WTC11 (cell line): ENCODE measurements around the gene PDIA2. TPM values are rescaled to one million over a fixed set of nuclear protein-coding genes. Genes with fewer than 3 reads are reported as not detected.

Experiments used
- ATAC-seq: fragments of 200-7000 bp; cut with Tn5 transposase; 2 replicates; pipeline ENCODE4 v1.10.0; 2021; ENCODE audit warnings: mild to moderate bottlenecking, moderate library complexity
- CTCF ChIA-PET: fragments of 300-600 bp; sonication (Branson Sonifier 250); formaldehyde crosslinking; loops from one replicate; lab custom pipeline; 2021; ENCODE audit warnings: antibody characterized with exemption; lab: Charles Lee
- POLR2A ChIA-PET: fragments of 350-600 bp; sonication (Branson Sonifier 250); formaldehyde crosslinking; loops from one replicate; lab custom pipeline; 2021; ENCODE audit warnings: antibody characterized with exemption; lab: Charles Lee
- DNase-seq: peaks from one replicate; pipeline ENCODE4 v3.0.0; 2021; ENCODE audit warnings: low spot score
- H3K27ac Mint-ChIP-seq: 2 replicates; pipeline ENCODE4 v1.8.0; 2021; ENCODE audit warnings: mixed read lengths
- H3K27me3 Mint-ChIP-seq: 2 replicates; pipeline ENCODE4 v1.8.0; 2021; ENCODE audit warnings: low read depth, mild to moderate bottlenecking, moderate library complexity, mixed read lengths
- H3K36me3 Mint-ChIP-seq: 2 replicates; pipeline ENCODE4 v1.8.0; 2021; ENCODE audit warnings: mixed read lengths
- H3K4me1 Mint-ChIP-seq: 2 replicates; pipeline ENCODE4 v1.8.0; 2022; ENCODE audit warnings: mixed read lengths
- H3K4me3 Mint-ChIP-seq: 2 replicates; pipeline ENCODE4 v1.8.0; 2021; ENCODE audit warnings: mild to moderate bottlenecking, moderate library complexity, mixed read lengths
- H3K9me3 Mint-ChIP-seq: 2 replicates; pipeline ENCODE4 v1.8.0; 2021; ENCODE audit warnings: mixed read lengths
- AFF4 ChIP-seq: sonication (generic); formaldehyde crosslinking; IDR thresholded peaks from 2 replicates; pipeline ENCODE4 v1.8.1; 2023; ENCODE audit warnings: mild to moderate bottlenecking, missing genetic modification reagents, borderline replicate concordance
- ARID4B ChIP-seq: sonication (generic); formaldehyde crosslinking; IDR thresholded peaks from 2 replicates; pipeline ENCODE4 v1.8.0; 2023; ENCODE audit warnings: missing genetic modification reagents, mild to moderate bottlenecking, borderline replicate concordance
- CBFB ChIP-seq: sonication (generic); formaldehyde crosslinking; IDR thresholded peaks from 2 replicates; pipeline ENCODE4 v1.8.1; 2022; ENCODE audit warnings: mild to moderate bottlenecking, low read depth, missing genetic modification reagents
- CREB1 ChIP-seq: sonication (generic); formaldehyde crosslinking; IDR thresholded peaks from 2 replicates; pipeline ENCODE4 v1.8.0; 2023; ENCODE audit warnings: mild to moderate bottlenecking, missing genetic modification reagents
- EMX1 ChIP-seq: fragments of 250-450 bp; sonication (Bioruptor Pico); IDR thresholded peaks from 2 replicates; pipeline ENCODE4 v1.8.0; 2021; ENCODE audit warnings: mild to moderate bottlenecking
- FOXK1 ChIP-seq: sonication (generic); formaldehyde crosslinking; IDR thresholded peaks from 2 replicates; pipeline ENCODE4 v1.8.0; 2022; ENCODE audit warnings: mild to moderate bottlenecking, moderate library complexity, missing genetic modification reagents
- GTF2I ChIP-seq: fragments of 250-450 bp; sonication (Bioruptor Pico); conservative IDR thresholded peaks from 2 replicates; pipeline ENCODE4 v1.4.0; 2021; ENCODE audit warnings: mild to moderate bottlenecking
- JAZF1 ChIP-seq: fragments of 250-450 bp; sonication (Bioruptor Pico); IDR thresholded peaks from 2 replicates; pipeline ENCODE4 v1.9.0; 2021; ENCODE audit warnings: moderate library complexity, mild to moderate bottlenecking, inconsistent platforms
- MAX ChIP-seq: sonication (generic); formaldehyde crosslinking; IDR thresholded peaks from 2 replicates; pipeline ENCODE4 v1.8.0; 2022; ENCODE audit warnings: mild to moderate bottlenecking, missing genetic modification reagents
- PRRX2 ChIP-seq: fragments of 250-450 bp; sonication (Bioruptor Pico); IDR thresholded peaks from 2 replicates; pipeline ENCODE4 v1.8.0; 2021; ENCODE audit warnings: mild to moderate bottlenecking
- TEAD4 ChIP-seq: sonication (generic); formaldehyde crosslinking; IDR thresholded peaks from 2 replicates; pipeline ENCODE4 v1.8.0; 2022; ENCODE audit warnings: mild to moderate bottlenecking, missing genetic modification reagents
- ZBTB21 ChIP-seq: sonication (generic); formaldehyde crosslinking; IDR thresholded peaks from 2 replicates; pipeline ENCODE4 v1.8.1; 2023; ENCODE audit warnings: mild to moderate bottlenecking, missing genetic modification reagents, borderline replicate concordance
- ZNF263 ChIP-seq: sonication (generic); formaldehyde crosslinking; IDR thresholded peaks from 2 replicates; pipeline ENCODE4 v1.8.1; 2022; ENCODE audit warnings: low read depth, mild to moderate bottlenecking, moderate library complexity, missing genetic modification reagents
- ZNF317 ChIP-seq: sonication (generic); formaldehyde crosslinking; IDR thresholded peaks from 2 replicates; pipeline ENCODE4 v1.8.1; 2023; ENCODE audit warnings: low read depth, mild to moderate bottlenecking, moderate library complexity, missing genetic modification reagents, borderline replicate concordance
- ZNF416 ChIP-seq: fragments of 250-450 bp; sonication (Bioruptor Pico); IDR thresholded peaks from 2 replicates; pipeline ENCODE4 v1.9.0; 2021; ENCODE audit warnings: mild to moderate bottlenecking, inconsistent platforms
- total RNA-seq: library from RNA; stranded (reverse); gene quantifications from 3 replicates; pipeline ENCODE4 v1.2.3, GENCODE V29; 2021
- TF ChIP-seq, protein P1 (sequence below): sonication (generic); formaldehyde crosslinking; IDR thresholded peaks from 2 replicates; pipeline ENCODE4 v1.8.1; 2022; ENCODE audit warnings: low read depth, missing genetic modification reagents, borderline replicate concordance
- TF ChIP-seq, protein P2 (sequence below): sonication (generic); formaldehyde crosslinking; IDR thresholded peaks from 2 replicates; pipeline ENCODE4 v1.8.1; 2023; ENCODE audit warnings: mild to moderate bottlenecking, missing genetic modification reagents
- TF ChIP-seq, protein P3 (sequence below): fragments of 250-450 bp; sonication (Bioruptor Pico); IDR thresholded peaks from 2 replicates; pipeline ENCODE4 v1.8.0; 2021; ENCODE audit warnings: mild to moderate bottlenecking
- TF ChIP-seq, protein P4 (sequence below): sonication (generic); formaldehyde crosslinking; IDR thresholded peaks from 2 replicates; pipeline ENCODE4 v1.8.0; 2022; ENCODE audit warnings: mild to moderate bottlenecking, missing genetic modification reagents

PDIA2 gene
- total RNA-seq, 1 experiment from 2014 or later = 2.4 TPM

GRCh38 chr16:259814-260253, 23.1 kb upstream of the PDIA2 start:
- ChIA-PET CTCF (no interaction called here), POLR2A (no interaction called here)
- Mint-ChIP-seq H3K9me3 (no peaks in the 10 kb centered on the region), H3K4me1 (no peaks in the 10 kb centered on the region), H3K27ac (no peak overlapping the region), H3K36me3 (peaks cover 22% of the 10 kb centered on the region), H3K27me3 (no peaks in the 10 kb centered on the region), H3K4me3 (no peak overlapping the region)
- DNase-seq (no peak), ATAC-seq (no peak)
- TF ChIP-seq, protein P1, sequence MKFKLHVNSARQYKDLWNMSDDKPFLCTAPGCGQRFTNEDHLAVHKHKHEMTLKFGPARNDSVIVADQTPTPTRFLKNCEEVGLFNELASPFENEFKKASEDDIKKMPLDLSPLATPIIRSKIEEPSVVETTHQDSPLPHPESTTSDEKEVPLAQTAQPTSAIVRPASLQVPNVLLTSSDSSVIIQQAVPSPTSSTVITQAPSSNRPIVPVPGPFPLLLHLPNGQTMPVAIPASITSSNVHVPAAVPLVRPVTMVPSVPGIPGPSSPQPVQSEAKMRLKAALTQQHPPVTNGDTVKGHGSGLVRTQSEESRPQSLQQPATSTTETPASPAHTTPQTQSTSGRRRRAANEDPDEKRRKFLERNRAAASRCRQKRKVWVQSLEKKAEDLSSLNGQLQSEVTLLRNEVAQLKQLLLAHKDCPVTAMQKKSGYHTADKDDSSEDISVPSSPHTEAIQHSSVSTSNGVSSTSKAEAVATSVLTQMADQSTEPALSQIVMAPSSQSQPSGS (CRISPR knock-in tag) = no peak
- TF ChIP-seq ZNF263 (CRISPR knock-in tag) (no peak), GTF2I (CRISPR knock-in tag) (no peak), ZNF416 (no peak), CBFB (CRISPR knock-in tag) (no peak), ZBTB21 (CRISPR knock-in tag) (no peak), CREB1 (CRISPR knock-in tag) (no peak), MAX (no peak), TEAD4 (CRISPR knock-in tag) (no peak), FOXK1 (CRISPR knock-in tag) (no peak)
- TF ChIP-seq, protein P2, sequence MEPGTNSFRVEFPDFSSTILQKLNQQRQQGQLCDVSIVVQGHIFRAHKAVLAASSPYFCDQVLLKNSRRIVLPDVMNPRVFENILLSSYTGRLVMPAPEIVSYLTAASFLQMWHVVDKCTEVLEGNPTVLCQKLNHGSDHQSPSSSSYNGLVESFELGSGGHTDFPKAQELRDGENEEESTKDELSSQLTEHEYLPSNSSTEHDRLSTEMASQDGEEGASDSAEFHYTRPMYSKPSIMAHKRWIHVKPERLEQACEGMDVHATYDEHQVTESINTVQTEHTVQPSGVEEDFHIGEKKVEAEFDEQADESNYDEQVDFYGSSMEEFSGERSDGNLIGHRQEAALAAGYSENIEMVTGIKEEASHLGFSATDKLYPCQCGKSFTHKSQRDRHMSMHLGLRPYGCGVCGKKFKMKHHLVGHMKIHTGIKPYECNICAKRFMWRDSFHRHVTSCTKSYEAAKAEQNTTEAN = no peak
- TF ChIP-seq, protein P3, sequence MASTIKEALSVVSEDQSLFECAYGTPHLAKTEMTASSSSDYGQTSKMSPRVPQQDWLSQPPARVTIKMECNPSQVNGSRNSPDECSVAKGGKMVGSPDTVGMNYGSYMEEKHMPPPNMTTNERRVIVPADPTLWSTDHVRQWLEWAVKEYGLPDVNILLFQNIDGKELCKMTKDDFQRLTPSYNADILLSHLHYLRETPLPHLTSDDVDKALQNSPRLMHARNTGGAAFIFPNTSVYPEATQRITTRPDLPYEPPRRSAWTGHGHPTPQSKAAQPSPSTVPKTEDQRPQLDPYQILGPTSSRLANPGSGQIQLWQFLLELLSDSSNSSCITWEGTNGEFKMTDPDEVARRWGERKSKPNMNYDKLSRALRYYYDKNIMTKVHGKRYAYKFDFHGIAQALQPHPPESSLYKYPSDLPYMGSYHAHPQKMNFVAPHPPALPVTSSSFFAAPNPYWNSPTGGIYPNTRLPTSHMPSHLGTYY (CRISPR knock-in tag) = no peak
- TF ChIP-seq, protein P4, sequence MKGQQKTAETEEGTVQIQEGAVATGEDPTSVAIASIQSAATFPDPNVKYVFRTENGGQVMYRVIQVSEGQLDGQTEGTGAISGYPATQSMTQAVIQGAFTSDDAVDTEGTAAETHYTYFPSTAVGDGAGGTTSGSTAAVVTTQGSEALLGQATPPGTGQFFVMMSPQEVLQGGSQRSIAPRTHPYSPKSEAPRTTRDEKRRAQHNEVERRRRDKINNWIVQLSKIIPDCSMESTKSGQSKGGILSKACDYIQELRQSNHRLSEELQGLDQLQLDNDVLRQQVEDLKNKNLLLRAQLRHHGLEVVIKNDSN = no peak
- TF ChIP-seq, all 79 proteins: peak for 0

DNA sequence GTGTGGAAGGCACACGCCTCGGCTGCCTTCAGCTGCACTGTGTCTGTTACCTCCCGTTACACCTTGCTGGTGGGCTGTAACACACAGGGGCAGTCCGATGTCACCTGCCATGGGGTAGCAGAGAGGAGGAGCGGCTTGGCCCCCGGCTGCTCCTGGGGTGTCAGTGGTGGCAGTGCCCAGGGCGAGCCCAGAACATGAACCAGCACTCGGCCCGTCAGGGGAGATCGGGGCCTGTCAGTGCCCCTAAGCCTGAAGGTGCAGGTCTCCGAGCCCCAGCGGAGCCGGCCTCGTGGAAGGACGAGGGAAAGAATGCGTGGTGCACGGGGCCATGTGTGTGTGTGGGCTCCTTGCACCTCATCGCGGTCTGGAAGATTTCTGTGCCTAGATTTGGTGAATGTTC, 22.6 kb upstream of the PDIA2 start:
- no peak overlapping the region for H3K27ac Mint-ChIP-seq
- no peaks in the 10 kb centered on the region for H3K9me3 Mint-ChIP-seq
- H3K36me3 Mint-ChIP-seq = peaks cover 18% of the 10 kb centered on the region
- POLR2A ChIA-PET = no interaction called here
- ATAC-seq (no peak), DNase-seq (no peak)
- CTCF ChIA-PET = no interaction called here
- H3K4me3 Mint-ChIP-seq = no peak overlapping the region
- no peaks in the 10 kb centered on the region for H3K27me3 Mint-ChIP-seq
- no peak for TF ChIP-seq ZBTB21 (CRISPR knock-in tag)
- no peak for TF ChIP-seq EMX1 (CRISPR knock-in tag)
- no peak for TF ChIP-seq ARID4B (CRISPR knock-in tag)
- no peak for TF ChIP-seq ZNF317 (CRISPR knock-in tag)
- TF ChIP-seq PRRX2 (CRISPR knock-in tag) = no peak
- TF ChIP-seq ZNF416 = no peak
- TF ChIP-seq AFF4 (CRISPR knock-in tag) = no peak
- TF ChIP-seq JAZF1 (CRISPR knock-in tag) = no peak
- H3K4me1 Mint-ChIP-seq = no peaks in the 10 kb centered on the region
